ENCODE data around the gene TRPM3.

Gene TRPM3

DNA sequence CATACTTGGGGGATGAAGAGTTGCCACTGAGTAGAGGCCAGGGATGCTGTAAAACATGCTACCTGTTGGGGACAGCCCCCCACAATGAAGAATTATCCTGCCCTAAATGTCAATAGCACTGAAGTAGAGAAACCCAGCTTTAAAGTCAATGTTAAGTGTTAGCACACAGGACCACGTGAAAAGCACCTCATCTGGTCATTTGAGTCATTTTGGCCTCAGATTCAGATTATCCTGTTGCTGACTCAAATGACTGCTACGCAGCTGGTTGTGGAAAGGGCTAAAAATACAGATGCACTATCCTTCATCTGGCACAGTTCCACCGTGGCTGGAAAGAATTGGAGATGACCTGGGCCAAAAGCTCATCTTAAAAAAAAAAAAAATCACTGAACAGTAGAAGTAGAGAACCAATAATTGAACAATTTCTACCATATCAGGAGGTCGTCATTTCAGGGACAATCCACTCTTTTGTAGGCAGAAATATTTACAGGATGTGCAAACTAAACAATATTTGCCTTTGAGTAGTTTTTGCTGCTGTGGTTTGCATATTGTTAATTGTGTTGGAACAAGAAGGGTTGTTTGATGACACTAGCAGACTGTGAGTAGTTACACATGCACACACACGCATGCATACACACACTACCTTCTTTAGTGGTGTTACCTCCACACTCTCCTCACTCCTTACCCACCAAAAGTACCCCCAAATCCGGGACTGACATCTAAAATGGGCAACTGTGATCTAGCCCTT lies 511.7 kb downstream of the TRPM3 start:
- H4K91ac ChIP-seq (ENCODE audit: low read depth, low read length), result no peak overlapping the region
- no peak overlapping the region for H2AK5ac ChIP-seq (ENCODE audit: low read length)
- H3K4me1 ChIP-seq (ENCODE audit: control insufficient read depth in 1 of 2, insufficient read depth in 2 of 2, low read length in 2 of 2), result peaks cover 3 to 8% of the 10 kb centered on the region in 2 experiments
- no peak overlapping the region for H3K23ac ChIP-seq (ENCODE audit: low read length)
- H2BK120ac ChIP-seq (ENCODE audit: insufficient read depth, low read length, poor library complexity), result no peak overlapping the region
- H3K9ac ChIP-seq (ENCODE audit: low read length), result no peak overlapping the region
- H3K27me3 ChIP-seq (ENCODE audit: insufficient read depth, low read length), result no peaks in the 10 kb centered on the region
- WGBS (ENCODE audit: extremely low coverage, insufficient coverage, insufficient read length), result no CpG with 5 or more reads among the region's 6 CpGs
- H3K18ac ChIP-seq (ENCODE audit: low read length), result no peak overlapping the region
- peak in 1 of 2 donors; percentile 8 for DNase-seq
- H3K27ac ChIP-seq (ENCODE audit: low read depth, low read length), result no peak overlapping the region
- H3K36me3 ChIP-seq (ENCODE audit: control insufficient read depth in 1 of 2, insufficient read depth in 2 of 2, low read length in 2 of 2), result no peaks in the 10 kb centered on the region
- no peak overlapping the region for H3K4ac ChIP-seq (ENCODE audit: low read depth, low read length)
- H4K8ac ChIP-seq (ENCODE audit: low read depth, low read length), result no peak overlapping the region
- H4K12ac ChIP-seq (ENCODE audit: low read depth, low read length), result no peak overlapping the region
- H3K9me3 ChIP-seq (ENCODE audit: insufficient read depth, low read depth, low read length), result no peaks in the 10 kb centered on the region
- no peak overlapping the region for H2BK5ac ChIP-seq (ENCODE audit: low read depth, low read length, poor library complexity)
- no peaks in the 10 kb centered on the region for H3K79me2 ChIP-seq (ENCODE audit: control insufficient read depth, insufficient read depth, low read length, poor library complexity)
- no peaks in the 10 kb centered on the region for H3K79me1 ChIP-seq (ENCODE audit: low read length)
- no peak overlapping the region for H2AFZ ChIP-seq (ENCODE audit: insufficient read depth, low read length, poor library complexity)
- H3K4me2 ChIP-seq (ENCODE audit: low read length), result no peak overlapping the region
- no peak overlapping the region for H2BK12ac ChIP-seq (ENCODE audit: low read length)
- H3K4me3 ChIP-seq (ENCODE audit: low read depth, low read length), result no peak overlapping the region
- no peak overlapping the region for H3K14ac ChIP-seq (ENCODE audit: low read length)

DNA sequence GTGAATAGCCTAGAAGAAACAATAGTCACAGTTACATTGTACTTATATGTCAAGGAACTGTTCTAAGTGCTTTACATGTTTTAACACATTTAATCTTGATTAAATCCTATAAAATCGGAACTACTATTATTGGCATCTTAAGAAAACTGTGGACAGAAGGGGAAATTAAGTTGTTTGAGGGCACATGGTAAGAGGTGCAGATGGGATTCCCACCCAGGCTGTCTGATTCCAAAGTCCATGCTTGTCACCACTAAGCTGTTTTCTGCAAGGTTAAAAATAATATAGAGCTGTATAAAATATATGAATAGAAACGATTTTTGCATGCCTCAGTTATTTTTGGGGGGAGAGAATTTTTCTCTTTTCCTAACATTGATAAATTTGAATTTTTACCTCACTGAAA lies 512.4 kb downstream of the TRPM3 start:
- H4K12ac ChIP-seq (ENCODE audit: low read depth, low read length), result no peak overlapping the region
- WGBS (ENCODE audit: extremely low coverage, insufficient coverage, insufficient read length), result no CpG with 5 or more reads among the region's 2 CpGs
- no peak overlapping the region for H2AK5ac ChIP-seq (ENCODE audit: low read length)
- H3K27me3 ChIP-seq (ENCODE audit: insufficient read depth, low read length), result no peaks in the 10 kb centered on the region
- H3K4me1 ChIP-seq (ENCODE audit: control insufficient read depth in 1 of 2, insufficient read depth in 2 of 2, low read length in 2 of 2), result peaks cover 3 to 8% of the 10 kb centered on the region in 2 experiments
- H3K79me2 ChIP-seq (ENCODE audit: control insufficient read depth, insufficient read depth, low read length, poor library complexity), result no peaks in the 10 kb centered on the region
- no peak overlapping the region for H3K9ac ChIP-seq (ENCODE audit: low read length)
- no peak overlapping the region for H3K27ac ChIP-seq (ENCODE audit: low read depth, low read length)
- no peak overlapping the region for H3K4ac ChIP-seq (ENCODE audit: low read depth, low read length)
- DNase-seq, result no peak
- H2BK5ac ChIP-seq (ENCODE audit: low read depth, low read length, poor library complexity), result no peak overlapping the region
- no peak overlapping the region for H4K8ac ChIP-seq (ENCODE audit: low read depth, low read length)
- H3K9me3 ChIP-seq (ENCODE audit: insufficient read depth, low read depth, low read length), result no peaks in the 10 kb centered on the region
- H4K91ac ChIP-seq (ENCODE audit: low read depth, low read length), result no peak overlapping the region
- no peak overlapping the region for H3K23ac ChIP-seq (ENCODE audit: low read length)
- no peak overlapping the region for H3K18ac ChIP-seq (ENCODE audit: low read length)
- no peaks in the 10 kb centered on the region for H3K36me3 ChIP-seq (ENCODE audit: control insufficient read depth in 1 of 2, insufficient read depth in 2 of 2, low read length in 2 of 2)
- H3K79me1 ChIP-seq (ENCODE audit: low read length), result no peaks in the 10 kb centered on the region
- H2BK120ac ChIP-seq (ENCODE audit: insufficient read depth, low read length, poor library complexity), result no peak overlapping the region
- H2BK12ac ChIP-seq (ENCODE audit: low read length), result no peak overlapping the region
- no peak overlapping the region for H2AFZ ChIP-seq (ENCODE audit: insufficient read depth, low read length, poor library complexity)
- H3K4me3 ChIP-seq (ENCODE audit: low read depth, low read length), result no peak overlapping the region
- no peak overlapping the region for H3K14ac ChIP-seq (ENCODE audit: low read length)
- no peak overlapping the region for H3K4me2 ChIP-seq (ENCODE audit: low read length)

DNA sequence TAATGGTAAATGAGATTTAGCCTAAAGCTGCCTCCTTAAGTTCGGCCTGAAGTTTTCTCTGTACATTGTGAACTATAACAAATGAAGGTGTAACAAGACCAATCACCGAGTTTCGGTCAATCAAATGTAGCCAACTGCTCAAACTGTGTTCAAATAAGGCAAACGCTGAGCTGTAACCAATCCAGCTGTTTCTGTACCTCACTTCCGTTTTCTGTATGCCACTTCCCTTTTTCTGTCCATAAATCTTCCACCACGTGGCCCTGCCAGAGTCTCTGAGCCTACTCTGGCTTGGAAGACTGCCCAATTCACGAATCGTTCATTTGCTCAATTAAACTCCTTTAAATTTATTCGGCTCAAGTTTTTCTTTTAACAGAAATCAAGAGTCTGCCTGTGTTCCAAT lies 513.5 kb downstream of the TRPM3 start:
- WGBS (ENCODE audit: extremely low coverage, insufficient coverage, insufficient read length), result no CpG with 5 or more reads among the region's 9 CpGs
- no peak overlapping the region for H2BK5ac ChIP-seq (ENCODE audit: low read depth, low read length, poor library complexity)
- no peak overlapping the region for H3K14ac ChIP-seq (ENCODE audit: low read length)
- no peak overlapping the region for H2AFZ ChIP-seq (ENCODE audit: insufficient read depth, low read length, poor library complexity)
- H3K9me3 ChIP-seq (ENCODE audit: insufficient read depth, low read depth, low read length), result no peaks in the 10 kb centered on the region
- H3K79me2 ChIP-seq (ENCODE audit: control insufficient read depth, insufficient read depth, low read length, poor library complexity), result no peaks in the 10 kb centered on the region
- no peak overlapping the region for H3K4me2 ChIP-seq (ENCODE audit: low read length)
- no peak overlapping the region for H4K8ac ChIP-seq (ENCODE audit: low read depth, low read length)
- no peak overlapping the region for H3K18ac ChIP-seq (ENCODE audit: low read length)
- H2BK12ac ChIP-seq (ENCODE audit: low read length), result peak overlapping the region; percentile 26
- no peaks in the 10 kb centered on the region for H3K27me3 ChIP-seq (ENCODE audit: insufficient read depth, low read length)
- H2BK120ac ChIP-seq (ENCODE audit: insufficient read depth, low read length, poor library complexity), result no peak overlapping the region
- H3K9ac ChIP-seq (ENCODE audit: low read length), result no peak overlapping the region
- no peak overlapping the region for H3K4me3 ChIP-seq (ENCODE audit: low read depth, low read length)
- no peak overlapping the region for H2AK5ac ChIP-seq (ENCODE audit: low read length)
- H4K91ac ChIP-seq (ENCODE audit: low read depth, low read length), result no peak overlapping the region
- H3K4ac ChIP-seq (ENCODE audit: low read depth, low read length), result no peak overlapping the region
- no peak overlapping the region for H4K12ac ChIP-seq (ENCODE audit: low read depth, low read length)
- DNase-seq, result peak in 1 of 2 donors; percentile 22
- no peak overlapping the region for H3K23ac ChIP-seq (ENCODE audit: low read length)
- H3K79me1 ChIP-seq (ENCODE audit: low read length), result no peaks in the 10 kb centered on the region
- H3K27ac ChIP-seq (ENCODE audit: low read depth, low read length), result no peak overlapping the region
- H3K4me1 ChIP-seq (ENCODE audit: control insufficient read depth in 1 of 2, insufficient read depth in 2 of 2, low read length in 2 of 2), result peaks cover 3 to 8% of the 10 kb centered on the region in 2 experiments
- no peaks in the 10 kb centered on the region for H3K36me3 ChIP-seq (ENCODE audit: control insufficient read depth in 1 of 2, insufficient read depth in 2 of 2, low read length in 2 of 2)

DNA sequence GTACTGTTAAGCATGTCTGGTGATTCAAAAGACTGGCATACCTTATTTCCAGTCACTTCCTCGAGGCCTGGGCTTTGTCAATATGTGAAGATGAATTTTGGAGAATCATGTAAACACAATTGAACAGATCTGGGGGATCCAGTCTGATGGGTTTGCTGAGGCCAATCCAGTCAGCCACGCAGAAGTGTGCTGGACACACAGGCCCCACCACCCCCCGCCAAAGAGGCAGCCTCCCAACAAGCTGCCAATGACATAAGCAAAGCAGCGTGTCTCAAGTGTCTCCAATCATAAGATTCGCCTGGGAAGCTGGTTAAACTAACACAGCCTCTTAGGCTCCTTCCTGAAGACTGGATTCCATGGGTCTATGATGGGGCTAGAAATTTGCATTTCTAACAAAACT lies 514.1 kb downstream of the TRPM3 start:
- no peak overlapping the region for H3K4ac ChIP-seq (ENCODE audit: low read depth, low read length)
- no CpG with 5 or more reads among the region's 5 CpGs for WGBS (ENCODE audit: extremely low coverage, insufficient coverage, insufficient read length)
- H3K18ac ChIP-seq (ENCODE audit: low read length), result no peak overlapping the region

More for the DNA sequence above, 514.1 kb downstream of the TRPM3 start:
- Histone ChIP-seq H2BK12ac (ENCODE audit: low read length) (no peak overlapping the region), H3K23ac (ENCODE audit: low read length) (no peak overlapping the region), H2BK120ac (ENCODE audit: insufficient read depth, low read length, poor library complexity) (no peak overlapping the region), H4K91ac (ENCODE audit: low read depth, low read length) (no peak overlapping the region), H4K8ac (ENCODE audit: low read depth, low read length) (no peak overlapping the region), H3K9me3 (ENCODE audit: insufficient read depth, low read depth, low read length) (no peaks in the 10 kb centered on the region), H2BK5ac (ENCODE audit: low read depth, low read length, poor library complexity) (no peak overlapping the region), H3K14ac (ENCODE audit: low read length) (no peak overlapping the region), H2AK5ac (ENCODE audit: low read length) (no peak overlapping the region), H3K27me3 (ENCODE audit: insufficient read depth, low read length) (no peaks in the 10 kb centered on the region), H3K79me2 (ENCODE audit: control insufficient read depth, insufficient read depth, low read length, poor library complexity) (no peaks in the 10 kb centered on the region), H3K79me1 (ENCODE audit: low read length) (no peaks in the 10 kb centered on the region), H3K4me3 (ENCODE audit: low read depth, low read length) (no peak overlapping the region), H3K4me2 (ENCODE audit: low read length) (no peak overlapping the region), H2AFZ (ENCODE audit: insufficient read depth, low read length, poor library complexity) (no peak overlapping the region), H4K12ac (ENCODE audit: low read depth, low read length) (no peak overlapping the region), H3K27ac (ENCODE audit: low read depth, low read length) (no peak overlapping the region), H3K4me1 (ENCODE audit: control insufficient read depth in 1 of 2, insufficient read depth in 2 of 2, low read length in 2 of 2) (peaks cover 3 to 8% of the 10 kb centered on the region in 2 experiments), H3K9ac (ENCODE audit: low read length) (no peak overlapping the region), H3K36me3 (ENCODE audit: control insufficient read depth in 1 of 2, insufficient read depth in 2 of 2, low read length in 2 of 2) (no peaks in the 10 kb centered on the region)
- DNase-seq, result no peak
